Liver (tissue), 9 donors: Measurements from ENCODE around the gene SRGAP3. TPM values are rescaled to one million over a fixed set of nuclear protein-coding genes. Genes with fewer than 3 reads are reported as not detected.

Source experiments
- DNase-seq: peaks from one replicate; pipeline ENCODE4 v3.0.0-alpha.2; 2017; ENCODE audit warnings: low spot score
- H3K27ac ChIP-seq, 2 donors: one replicate each; pipeline ENCODE4 v1.7.0; 2013; ENCODE audit warnings: inconsistent platforms in 2 of 2, low read length in 2 of 2, control low read depth in 1 of 2, low read depth in 1 of 2, mild to moderate bottlenecking in 1 of 2
- H3K27me3 ChIP-seq, 4 donors: one replicate each; pipeline versions ENCODE4 v1.6.1 to v1.7.0; 2013; ENCODE audit warnings: low read length in 3 of 4, inconsistent platforms in 1 of 4, mild to moderate bottlenecking in 1 of 4, moderate library complexity in 1 of 4; ENCODE audit not compliant: control insufficient read depth in 4 of 4, insufficient read depth in 4 of 4
- H3K36me3 ChIP-seq, 4 donors: one replicate each; pipeline versions ENCODE4 v1.6.1 to v1.7.0; 2013; ENCODE audit warnings: low read length in 3 of 4, mild to moderate bottlenecking in 3 of 4, low read depth in 1 of 4, moderate library complexity in 1 of 4; ENCODE audit not compliant: control insufficient read depth in 4 of 4, insufficient read depth in 3 of 4
- H3K4me1 ChIP-seq, 4 donors: one replicate each; pipeline versions ENCODE4 v1.6.1 to v1.7.0; 2013; ENCODE audit warnings: low read length in 3 of 4, mild to moderate bottlenecking in 3 of 4, moderate library complexity in 1 of 4; ENCODE audit not compliant: control insufficient read depth in 4 of 4, insufficient read depth in 4 of 4
- H3K4me3 ChIP-seq, 3 donors: one replicate each; pipeline versions ENCODE4 v1.6.1 to v1.7.0; 2013; ENCODE audit warnings: low read length in 3 of 3, control low read depth in 1 of 3, low read depth in 1 of 3, mild to moderate bottlenecking in 1 of 3
- H3K9ac ChIP-seq, 2 donors: one replicate each; pipeline ENCODE4 v1.7.0; 2013; ENCODE audit warnings: low read length in 2 of 2, mild to moderate bottlenecking in 2 of 2, moderate library complexity in 2 of 2, control low read depth in 1 of 2, low read depth in 1 of 2
- H3K9me3 ChIP-seq, 4 donors: one replicate each; pipeline versions ENCODE4 v1.6.1 to v1.7.0; 2013; ENCODE audit warnings: low read length in 3 of 4; ENCODE audit not compliant: control insufficient read depth in 4 of 4
- ATF3 ChIP-seq: IDR thresholded peaks from 2 replicates; pipeline ENCODE4 v1.6.1; 2016; ENCODE audit warnings: antibody characterized with exemption
- EGR1 ChIP-seq, 2 donors: IDR thresholded peaks; 2 replicates each; pipeline ENCODE4 v1.6.1; 2016 to 2018; ENCODE audit warnings: antibody characterized with exemption in 2 of 2, low read depth in 2 of 2
- GABPA ChIP-seq, 2 donors: IDR thresholded peaks in 1 of 2; conservative IDR thresholded peaks in 1 of 2; 2 replicates each; pipeline ENCODE4 v1.6.1; 2016; ENCODE audit warnings: antibody characterized with exemption in 2 of 2, mild to moderate bottlenecking in 1 of 2, moderate library complexity in 1 of 2
- HNF4A ChIP-seq, 2 donors: conservative IDR thresholded peaks; 2 replicates each; pipeline ENCODE4 v1.6.1; 2016; ENCODE audit warnings: antibody characterized with exemption in 2 of 2, mild to moderate bottlenecking in 2 of 2
- HNF4G ChIP-seq: IDR thresholded peaks from 2 replicates; pipeline ENCODE4 v1.6.1; 2016; ENCODE audit warnings: antibody characterized with exemption
- JUND ChIP-seq, 2 donors: IDR thresholded peaks; 2 replicates each; pipeline ENCODE4 v1.6.1; 2016; ENCODE audit warnings: antibody characterized with exemption in 2 of 2
- REST ChIP-seq: IDR thresholded peaks from 2 replicates; pipeline ENCODE4 v1.6.1; 2016; ENCODE audit warnings: antibody characterized with exemption, mild to moderate bottlenecking
- YY1 ChIP-seq: IDR thresholded peaks from 2 replicates; pipeline ENCODE4 v1.6.1; 2016; ENCODE audit warnings: antibody characterized with exemption, mild to moderate bottlenecking
- WGBS: extraction: QIAGEN DNeasy Blood & Tissue Kit; methylation state at CpG from one replicate; pipeline ENCODE4 v1.1.7; 2013; 5-methylcytosine and 5-hydroxymethylcytosine counted together
- polyA plus RNA-seq, 2 donors: library from polyadenylated mRNA; stranded (reverse) in 1 of 2; unstranded in 1 of 2; fragments of 200-250 nt in 1 of 2; fragments of >200 nt in 1 of 2; fragmentation: Nextera tagmentation in 1 of 2; extraction: Ambion mirVana in 1 of 2; gene quantifications; one replicate each; pipeline versions ENCODE4 v1.2.1 to v1.2.3, GENCODE V29; 2013 to 2015
- total RNA-seq, 2 donors: library from RNA; depleted of rRNA; stranded (reverse); fragments of >200 nt; gene quantifications; one replicate each; pipeline ENCODE4 v1.2.3, GENCODE V29; 2014
- TF ChIP-seq, protein P1 (sequence below): IDR thresholded peaks from 2 replicates; pipeline ENCODE4 v1.6.1; 2016; ENCODE audit warnings: antibody characterized with exemption
- donor health status: healthy.
- donor health status: healthy.
- donor health status: healthy.
- donor health status: healthy.
- donor health status: healthy.

Gene SRGAP3
- total and polyA plus RNA-seq, 4 donors: 0.61 to 4.2 (median 1.6) TPM

GRCh38 chr3:9251055-9251786 is 1.8 kb upstream of the SRGAP3 start:
- H3K4me1 ChIP-seq: peaks cover 0 to 15% (median 12%) of the 10 kb centered on the region in 4 donors
- H3K9me3 ChIP-seq: no peaks in the 10 kb centered on the region
- TF ChIP-seq HNF4A (conservative IDR thresholded peaks at IDR 0.05) (no peak), REST (no peak), EGR1 (IDR thresholded peaks at IDR 0.05; ENCODE audit: low read depth in 2 of 2) (no peak)
- no peak overlapping the region for H3K27ac ChIP-seq
- no peak for DNase-seq
- H3K36me3 ChIP-seq: no peaks in the 10 kb centered on the region
- no peaks in the 10 kb centered on the region for H3K27me3 ChIP-seq
- 93% methylated on average over 10 of the region's 10 CpGs for WGBS
- no peak overlapping the region for H3K4me3 ChIP-seq
- H3K9ac ChIP-seq: no peak overlapping the region

GRCh38 chr3:9250236-9250635 is 790 bp upstream of the SRGAP3 start:
- no peak for TF ChIP-seq YY1
- no peak for TF ChIP-seq ATF3
- TF ChIP-seq, protein P1, sequence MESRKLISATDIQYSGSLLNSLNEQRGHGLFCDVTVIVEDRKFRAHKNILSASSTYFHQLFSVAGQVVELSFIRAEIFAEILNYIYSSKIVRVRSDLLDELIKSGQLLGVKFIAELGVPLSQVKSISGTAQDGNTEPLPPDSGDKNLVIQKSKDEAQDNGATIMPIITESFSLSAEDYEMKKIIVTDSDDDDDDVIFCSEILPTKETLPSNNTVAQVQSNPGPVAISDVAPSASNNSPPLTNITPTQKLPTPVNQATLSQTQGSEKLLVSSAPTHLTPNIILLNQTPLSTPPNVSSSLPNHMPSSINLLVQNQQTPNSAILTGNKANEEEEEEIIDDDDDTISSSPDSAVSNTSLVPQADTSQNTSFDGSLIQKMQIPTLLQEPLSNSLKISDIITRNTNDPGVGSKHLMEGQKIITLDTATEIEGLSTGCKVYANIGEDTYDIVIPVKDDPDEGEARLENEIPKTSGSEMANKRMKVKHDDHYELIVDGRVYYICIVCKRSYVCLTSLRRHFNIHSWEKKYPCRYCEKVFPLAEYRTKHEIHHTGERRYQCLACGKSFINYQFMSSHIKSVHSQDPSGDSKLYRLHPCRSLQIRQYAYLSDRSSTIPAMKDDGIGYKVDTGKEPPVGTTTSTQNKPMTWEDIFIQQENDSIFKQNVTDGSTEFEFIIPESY: no peak
- no peak for TF ChIP-seq HNF4G
- no peak for TF ChIP-seq JUND (IDR thresholded peaks at IDR 0.05)
- TF ChIP-seq EGR1 (IDR thresholded peaks at IDR 0.05; ENCODE audit: low read depth in 2 of 2): no peak
- no peak for TF ChIP-seq GABPA (IDR thresholded peaks at IDR 0.05 in 1 of 2, conservative IDR thresholded peaks at IDR 0.05 in 1 of 2)
- H3K36me3 ChIP-seq: no peaks in the 10 kb centered on the region
- H3K4me3 ChIP-seq: no peak overlapping the region
- H3K9ac ChIP-seq: no peak overlapping the region
- DNase-seq: no peak
- no peaks in the 10 kb centered on the region for H3K27me3 ChIP-seq
- H3K9me3 ChIP-seq: no peaks in the 10 kb centered on the region
- 76% methylated on average over 4 of the region's 4 CpGs for WGBS
- peaks cover 0 to 15% (median 12%) of the 10 kb centered on the region in 4 donors for H3K4me1 ChIP-seq
- no peak overlapping the region for H3K27ac ChIP-seq
